A673 (cell line): ENCODE results near the gene NFKBIL1.

ENCODE experiments used
- EZH2 ChIP-seq: fragments of 200-600 bp; sonication (generic); IDR thresholded peaks from 2 replicates; pipeline ENCODE4 v1.6.1; 2017; ENCODE audit warnings: borderline replicate concordance, low read depth, mild to moderate bottlenecking, mixed read lengths, antibody characterized with exemption, low read length; ENCODE audit not compliant: poor library complexity, severe bottlenecking
- TF ChIP-seq, protein P1 (sequence below): fragments of 300-800, 200-600 bp; sonication (generic); conservative IDR thresholded peaks from 2 replicates; pipeline ENCODE4 v1.5.1; 2017; ENCODE audit warnings: low read depth, mild to moderate bottlenecking, antibody characterized with exemption, low read length, moderate library complexity, mixed read lengths

DNA sequence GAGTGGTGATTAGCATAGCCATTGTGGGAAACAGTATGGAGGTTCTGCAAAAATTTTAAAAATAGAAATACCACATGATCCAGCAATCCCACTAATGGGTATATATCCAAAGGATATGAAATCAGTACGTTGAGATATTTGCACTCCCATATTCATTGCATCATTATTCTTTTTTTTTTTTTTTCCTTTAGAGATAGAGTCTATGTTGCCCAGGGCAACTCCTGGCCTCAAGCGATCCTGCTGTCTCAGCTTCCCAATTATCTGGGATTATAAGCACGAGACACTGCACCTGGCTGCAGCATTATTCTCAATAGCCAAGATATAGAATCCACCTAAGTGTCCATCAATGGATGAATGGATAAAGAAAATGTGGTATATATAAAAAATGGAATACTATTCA is 25.6 kb upstream of the NFKBIL1 start:
- TF ChIP-seq, protein P1, sequence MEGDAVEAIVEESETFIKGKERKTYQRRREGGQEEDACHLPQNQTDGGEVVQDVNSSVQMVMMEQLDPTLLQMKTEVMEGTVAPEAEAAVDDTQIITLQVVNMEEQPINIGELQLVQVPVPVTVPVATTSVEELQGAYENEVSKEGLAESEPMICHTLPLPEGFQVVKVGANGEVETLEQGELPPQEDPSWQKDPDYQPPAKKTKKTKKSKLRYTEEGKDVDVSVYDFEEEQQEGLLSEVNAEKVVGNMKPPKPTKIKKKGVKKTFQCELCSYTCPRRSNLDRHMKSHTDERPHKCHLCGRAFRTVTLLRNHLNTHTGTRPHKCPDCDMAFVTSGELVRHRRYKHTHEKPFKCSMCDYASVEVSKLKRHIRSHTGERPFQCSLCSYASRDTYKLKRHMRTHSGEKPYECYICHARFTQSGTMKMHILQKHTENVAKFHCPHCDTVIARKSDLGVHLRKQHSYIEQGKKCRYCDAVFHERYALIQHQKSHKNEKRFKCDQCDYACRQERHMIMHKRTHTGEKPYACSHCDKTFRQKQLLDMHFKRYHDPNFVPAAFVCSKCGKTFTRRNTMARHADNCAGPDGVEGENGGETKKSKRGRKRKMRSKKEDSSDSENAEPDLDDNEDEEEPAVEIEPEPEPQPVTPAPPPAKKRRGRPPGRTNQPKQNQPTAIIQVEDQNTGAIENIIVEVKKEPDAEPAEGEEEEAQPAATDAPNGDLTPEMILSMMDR: no peak
- TF ChIP-seq EZH2: no peak
